ENCODE data around the gene SNX8. TPM values are rescaled to one million over a fixed set of nuclear protein-coding genes. Genes with fewer than 3 reads are reported as not detected.

SNX8 gene
- total and polyA plus RNA-seq, 2 of the 13 experiments (the other 11 are each of a cell fraction or from before 2014, with no cell fraction given), result 20.6 to 45.2 TPM

DNA sequence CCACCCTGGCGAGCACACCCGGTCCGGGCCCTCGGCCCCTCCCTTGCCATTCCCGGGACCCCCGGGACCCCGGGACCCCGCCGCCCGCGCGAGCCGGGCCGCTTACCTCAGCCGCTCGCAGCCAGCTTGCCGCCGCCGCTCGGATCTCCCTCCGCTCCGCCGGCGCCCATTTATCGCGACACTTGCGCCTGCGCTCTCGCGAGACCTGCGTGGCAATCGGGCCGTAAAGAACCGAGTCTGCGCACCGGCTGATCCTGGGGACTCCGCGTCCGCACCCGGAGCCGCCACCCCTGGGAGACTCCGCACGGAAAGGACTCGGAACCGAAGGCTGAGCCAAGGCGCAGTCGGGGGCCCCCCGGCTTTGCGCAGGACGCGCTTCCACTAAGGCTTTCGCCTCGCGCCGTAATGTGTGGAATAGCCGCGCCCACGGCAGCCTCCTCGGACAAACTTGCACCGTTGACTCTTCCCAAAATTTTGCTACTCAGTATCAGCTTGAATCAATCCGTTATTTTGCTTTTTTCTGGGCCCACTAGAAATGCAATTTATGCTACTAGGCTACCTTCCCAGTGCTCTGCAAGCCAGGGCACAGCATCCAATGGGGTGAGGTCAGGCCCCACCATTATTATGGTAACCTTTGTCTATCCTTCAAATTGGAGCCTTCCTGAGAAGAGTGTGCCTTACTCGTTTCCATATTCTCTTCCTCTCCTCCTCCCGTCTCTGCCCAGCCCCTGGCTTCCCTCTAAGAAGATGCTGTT lies 81.3 kb downstream of the SNX8 start, which contains the start of gene MAD1L1 (continued):
- TF ChIP-seq, protein P1, sequence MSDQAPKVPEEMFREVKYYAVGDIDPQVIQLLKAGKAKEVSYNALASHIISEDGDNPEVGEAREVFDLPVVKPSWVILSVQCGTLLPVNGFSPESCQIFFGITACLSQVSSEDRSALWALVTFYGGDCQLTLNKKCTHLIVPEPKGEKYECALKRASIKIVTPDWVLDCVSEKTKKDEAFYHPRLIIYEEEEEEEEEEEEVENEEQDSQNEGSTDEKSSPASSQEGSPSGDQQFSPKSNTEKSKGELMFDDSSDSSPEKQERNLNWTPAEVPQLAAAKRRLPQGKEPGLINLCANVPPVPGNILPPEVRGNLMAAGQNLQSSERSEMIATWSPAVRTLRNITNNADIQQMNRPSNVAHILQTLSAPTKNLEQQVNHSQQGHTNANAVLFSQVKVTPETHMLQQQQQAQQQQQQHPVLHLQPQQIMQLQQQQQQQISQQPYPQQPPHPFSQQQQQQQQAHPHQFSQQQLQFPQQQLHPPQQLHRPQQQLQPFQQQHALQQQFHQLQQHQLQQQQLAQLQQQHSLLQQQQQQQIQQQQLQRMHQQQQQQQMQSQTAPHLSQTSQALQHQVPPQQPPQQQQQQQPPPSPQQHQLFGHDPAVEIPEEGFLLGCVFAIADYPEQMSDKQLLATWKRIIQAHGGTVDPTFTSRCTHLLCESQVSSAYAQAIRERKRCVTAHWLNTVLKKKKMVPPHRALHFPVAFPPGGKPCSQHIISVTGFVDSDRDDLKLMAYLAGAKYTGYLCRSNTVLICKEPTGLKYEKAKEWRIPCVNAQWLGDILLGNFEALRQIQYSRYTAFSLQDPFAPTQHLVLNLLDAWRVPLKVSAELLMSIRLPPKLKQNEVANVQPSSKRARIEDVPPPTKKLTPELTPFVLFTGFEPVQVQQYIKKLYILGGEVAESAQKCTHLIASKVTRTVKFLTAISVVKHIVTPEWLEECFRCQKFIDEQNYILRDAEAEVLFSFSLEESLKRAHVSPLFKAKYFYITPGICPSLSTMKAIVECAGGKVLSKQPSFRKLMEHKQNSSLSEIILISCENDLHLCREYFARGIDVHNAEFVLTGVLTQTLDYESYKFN (CRISPR knock-in tag; conservative IDR thresholded peaks at IDR 0.05), result peak; percentile 34
- TF ChIP-seq ZFX (CRISPR knock-in tag; IDR thresholded peaks at IDR 0.05; ENCODE audit: low read depth), result no peak; the same call in 1 of the 2 replicates
- 0 out of 2 replicates have a peak, but pooled peaks have one; percentile 36 for TF ChIP-seq ZNF572 (CRISPR knock-in tag; IDR thresholded peaks at IDR 0.05)
- TF ChIP-seq SP4 (CRISPR knock-in tag; IDR thresholded peaks at IDR 0.05), result peak; percentile 61
- no peak for TF ChIP-seq TCF12 (IDR thresholded peaks at IDR 0.05)
- TF ChIP-seq TCF12 (CRISPR knock-in tag; IDR thresholded peaks at IDR 0.05), result peak; percentile 86
- TF ChIP-seq ZC3H13 (CRISPR knock-in tag; IDR thresholded peaks at IDR 0.05), result peak; percentile 73; the same call in 1 of the 2 replicates
- no peak for TF ChIP-seq SRY (CRISPR knock-in tag; IDR thresholded peaks at IDR 0.05)
- TF ChIP-seq RXRB (CRISPR knock-in tag; IDR thresholded peaks at IDR 0.05; ENCODE audit: borderline replicate concordance), result peak; percentile 43
- TF ChIP-seq, protein P2, sequence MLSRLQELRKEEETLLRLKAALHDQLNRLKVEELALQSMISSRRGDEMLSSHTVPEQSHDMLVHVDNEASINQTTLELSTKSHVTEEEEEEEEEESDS (CRISPR knock-in tag; IDR thresholded peaks at IDR 0.05; ENCODE audit: borderline replicate concordance), result no peak
- no peak for TF ChIP-seq CREB1 (IDR thresholded peaks at IDR 0.05)
- no peak for TF ChIP-seq CREB1 (CRISPR knock-in tag; IDR thresholded peaks at IDR 0.05)
- no peak for TF ChIP-seq NONO (IDR thresholded peaks at IDR 0.05)
- TF ChIP-seq NONO (CRISPR knock-in tag; conservative IDR thresholded peaks at IDR 0.05), result peak; percentile 75
- TF ChIP-seq PAF1 (CRISPR knock-in tag; IDR thresholded peaks at IDR 0.05), result no peak
- peak; percentile 92 for TF ChIP-seq YEATS2 (CRISPR knock-in tag; IDR thresholded peaks at IDR 0.05; ENCODE audit: borderline replicate concordance)
- 0 out of 2 replicates have a peak, but pooled peaks have one; percentile 7 for TF ChIP-seq ZSCAN25 (CRISPR knock-in tag; IDR thresholded peaks at IDR 0.05)
- peak; percentile 68; the same call in 1 of the 2 replicates for TF ChIP-seq NFATC3 (CRISPR knock-in tag; IDR thresholded peaks at IDR 0.05)
- TF ChIP-seq NR1H2 (CRISPR knock-in tag; IDR thresholded peaks at IDR 0.05; ENCODE audit: borderline replicate concordance, low read depth), result no peak
- TF ChIP-seq, protein P3, sequence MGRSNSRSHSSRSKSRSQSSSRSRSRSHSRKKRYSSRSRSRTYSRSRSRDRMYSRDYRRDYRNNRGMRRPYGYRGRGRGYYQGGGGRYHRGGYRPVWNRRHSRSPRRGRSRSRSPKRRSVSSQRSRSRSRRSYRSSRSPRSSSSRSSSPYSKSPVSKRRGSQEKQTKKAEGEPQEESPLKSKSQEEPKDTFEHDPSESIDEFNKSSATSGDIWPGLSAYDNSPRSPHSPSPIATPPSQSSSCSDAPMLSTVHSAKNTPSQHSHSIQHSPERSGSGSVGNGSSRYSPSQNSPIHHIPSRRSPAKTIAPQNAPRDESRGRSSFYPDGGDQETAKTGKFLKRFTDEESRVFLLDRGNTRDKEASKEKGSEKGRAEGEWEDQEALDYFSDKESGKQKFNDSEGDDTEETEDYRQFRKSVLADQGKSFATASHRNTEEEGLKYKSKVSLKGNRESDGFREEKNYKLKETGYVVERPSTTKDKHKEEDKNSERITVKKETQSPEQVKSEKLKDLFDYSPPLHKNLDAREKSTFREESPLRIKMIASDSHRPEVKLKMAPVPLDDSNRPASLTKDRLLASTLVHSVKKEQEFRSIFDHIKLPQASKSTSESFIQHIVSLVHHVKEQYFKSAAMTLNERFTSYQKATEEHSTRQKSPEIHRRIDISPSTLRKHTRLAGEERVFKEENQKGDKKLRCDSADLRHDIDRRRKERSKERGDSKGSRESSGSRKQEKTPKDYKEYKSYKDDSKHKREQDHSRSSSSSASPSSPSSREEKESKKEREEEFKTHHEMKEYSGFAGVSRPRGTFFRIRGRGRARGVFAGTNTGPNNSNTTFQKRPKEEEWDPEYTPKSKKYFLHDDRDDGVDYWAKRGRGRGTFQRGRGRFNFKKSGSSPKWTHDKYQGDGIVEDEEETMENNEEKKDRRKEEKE (IDR thresholded peaks at IDR 0.05), result no peak
- TF ChIP-seq GZF1 (CRISPR knock-in tag; IDR thresholded peaks at IDR 0.05), result peak; percentile 100
- TF ChIP-seq, protein P4, sequence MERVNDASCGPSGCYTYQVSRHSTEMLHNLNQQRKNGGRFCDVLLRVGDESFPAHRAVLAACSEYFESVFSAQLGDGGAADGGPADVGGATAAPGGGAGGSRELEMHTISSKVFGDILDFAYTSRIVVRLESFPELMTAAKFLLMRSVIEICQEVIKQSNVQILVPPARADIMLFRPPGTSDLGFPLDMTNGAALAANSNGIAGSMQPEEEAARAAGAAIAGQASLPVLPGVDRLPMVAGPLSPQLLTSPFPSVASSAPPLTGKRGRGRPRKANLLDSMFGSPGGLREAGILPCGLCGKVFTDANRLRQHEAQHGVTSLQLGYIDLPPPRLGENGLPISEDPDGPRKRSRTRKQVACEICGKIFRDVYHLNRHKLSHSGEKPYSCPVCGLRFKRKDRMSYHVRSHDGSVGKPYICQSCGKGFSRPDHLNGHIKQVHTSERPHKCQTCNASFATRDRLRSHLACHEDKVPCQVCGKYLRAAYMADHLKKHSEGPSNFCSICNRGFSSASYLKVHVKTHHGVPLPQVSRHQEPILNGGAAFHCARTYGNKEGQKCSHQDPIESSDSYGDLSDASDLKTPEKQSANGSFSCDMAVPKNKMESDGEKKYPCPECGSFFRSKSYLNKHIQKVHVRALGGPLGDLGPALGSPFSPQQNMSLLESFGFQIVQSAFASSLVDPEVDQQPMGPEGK (CRISPR knock-in tag; IDR thresholded peaks at IDR 0.05), result 0 out of 2 replicates have a peak, but pooled peaks have one; percentile 55
- TF ChIP-seq MAFF (IDR thresholded peaks at IDR 0.05; ENCODE audit: low read depth, low read length), result no peak

Measured in HepG2 (cell line).